Measurements from ENCODE around the gene SLC35D2. TPM values are rescaled to one million over a fixed set of nuclear protein-coding genes. Genes with fewer than 3 reads are reported as not detected.

The SLC35D2 gene
- 10 to 100 TPM; 16.7 to 27.7 (median 23.6) TPM for polyA plus RNA-seq (ENCODE audit: insufficient read length in 10 of 10)
- long read RNA-seq, donor 1, partial matches to known transcripts = 0 of 3 reads
- long read RNA-seq, donor 1, other reads (novel, unspliced or antisense) = 0 of 3 reads
- long read RNA-seq, donor 2, partial matches to known transcripts = 11 of 14 reads
- long read RNA-seq, donor 2, other reads (novel, unspliced or antisense) = 0 of 14 reads
- long read RNA-seq, donor 3 = 0 reads
- long read RNA-seq, donor 4, partial matches to known transcripts = 14 of 15 reads
- long read RNA-seq, donor 4, other reads (novel, unspliced or antisense) = 0 of 15 reads
- long read RNA-seq, donor 5, partial matches to known transcripts = 0 of 4 reads
- long read RNA-seq, donor 5, other reads (novel, unspliced or antisense) = 0 of 4 reads
- long read RNA-seq, donor 6, transcript SLC35D2-201 (12 exons, 1,626 nt) = major isoform, 6 of 28 reads
- long read RNA-seq, donor 6, partial matches to known transcripts = 22 of 28 reads
- long read RNA-seq, donor 6, other reads (novel, unspliced or antisense) = 0 of 28 reads
- long read RNA-seq, donor 7 = 0 reads
- long read RNA-seq, donor 8, partial matches to known transcripts = 0 of 4 reads
- long read RNA-seq, donor 8, other reads (novel, unspliced or antisense) = 0 of 4 reads
- long read RNA-seq, donor 9 = 0 reads

DNA sequence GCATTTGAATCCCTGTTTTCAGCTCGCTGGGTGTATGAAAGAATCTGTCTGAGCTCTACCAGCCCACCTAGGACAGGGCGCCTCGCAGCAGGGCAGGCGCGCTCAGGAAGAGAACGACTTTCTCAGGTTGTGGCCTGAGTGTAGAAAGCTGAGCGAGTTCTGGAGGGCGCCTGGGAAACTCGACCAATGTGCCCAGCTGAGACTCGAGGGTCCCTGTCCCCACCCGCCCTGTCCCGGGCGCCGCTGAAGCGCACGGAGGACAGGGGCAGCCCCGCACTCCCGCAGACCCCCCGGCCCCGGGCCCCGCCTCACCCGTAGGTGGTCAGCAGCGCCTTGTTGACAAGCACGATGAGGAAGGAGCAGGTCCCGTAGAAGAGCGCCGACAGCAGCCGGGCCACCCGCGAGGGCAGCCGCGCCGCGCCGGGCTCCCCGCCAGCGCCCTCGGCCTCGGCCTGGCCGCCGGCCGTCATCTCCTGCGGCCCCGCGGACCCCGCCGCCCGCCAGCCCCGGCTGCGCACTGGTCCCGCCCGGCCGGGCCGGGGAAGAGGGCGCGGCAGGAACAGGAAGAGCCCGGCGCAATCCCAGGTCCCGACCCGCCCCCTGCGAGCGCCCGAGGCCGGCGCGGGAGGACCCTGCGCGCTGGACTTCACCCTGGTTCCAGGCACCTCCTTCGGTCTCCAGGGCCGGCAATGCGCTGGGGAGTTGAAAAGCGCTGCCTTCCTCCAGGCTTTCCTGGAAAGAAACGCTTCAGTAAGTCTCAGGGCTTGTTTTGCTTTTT is at the start of gene SLC35D2:
SLC35D2 (minus strand) TSS at position 547 of the 778 bp plus-strand sequence; CDS start at position 470, 77 bp downstream.
- peak; percentile 32 to 79 (median 58) for DNase-seq

DNA sequence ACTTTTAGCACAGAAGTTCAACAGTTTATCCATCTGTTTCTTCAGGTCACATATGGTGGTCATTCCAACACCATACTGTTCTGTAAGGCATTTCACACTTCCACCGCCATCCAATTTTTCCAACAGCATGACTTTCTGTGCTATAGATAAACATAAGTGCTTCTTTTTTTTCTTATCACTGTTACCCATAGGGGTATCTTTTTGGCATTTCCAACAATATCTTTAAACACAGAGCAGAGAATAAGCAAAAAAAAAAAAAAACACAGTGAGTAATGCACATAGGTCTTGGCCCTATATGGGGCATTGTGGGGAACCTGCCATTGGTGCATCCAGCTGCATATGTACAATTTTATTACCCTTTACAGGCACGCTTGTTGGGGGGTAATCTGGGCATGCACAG is 46.9 kb upstream of the SLC35D2 start:
- no peak for DNase-seq

DNA sequence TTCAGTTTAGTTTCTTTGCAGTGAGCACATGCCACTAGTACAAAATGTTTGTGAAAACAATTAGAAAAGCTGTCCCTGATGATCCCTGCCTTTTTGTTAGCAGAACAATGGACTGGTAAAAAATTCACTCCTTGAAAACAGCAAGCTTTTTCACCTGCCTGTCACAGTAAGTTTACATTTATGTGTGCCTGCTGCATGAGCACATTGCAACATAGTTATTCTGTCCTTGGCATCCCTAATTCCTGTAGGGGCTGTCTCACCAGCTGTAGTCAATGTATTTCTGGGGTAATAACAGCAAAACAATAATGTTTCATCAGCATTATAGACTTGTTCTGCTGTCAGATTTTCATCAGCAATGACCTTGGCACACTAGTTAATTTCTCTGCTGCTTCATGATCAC is 46.2 kb upstream of the SLC35D2 start:
- DNase-seq = no peak

DNA sequence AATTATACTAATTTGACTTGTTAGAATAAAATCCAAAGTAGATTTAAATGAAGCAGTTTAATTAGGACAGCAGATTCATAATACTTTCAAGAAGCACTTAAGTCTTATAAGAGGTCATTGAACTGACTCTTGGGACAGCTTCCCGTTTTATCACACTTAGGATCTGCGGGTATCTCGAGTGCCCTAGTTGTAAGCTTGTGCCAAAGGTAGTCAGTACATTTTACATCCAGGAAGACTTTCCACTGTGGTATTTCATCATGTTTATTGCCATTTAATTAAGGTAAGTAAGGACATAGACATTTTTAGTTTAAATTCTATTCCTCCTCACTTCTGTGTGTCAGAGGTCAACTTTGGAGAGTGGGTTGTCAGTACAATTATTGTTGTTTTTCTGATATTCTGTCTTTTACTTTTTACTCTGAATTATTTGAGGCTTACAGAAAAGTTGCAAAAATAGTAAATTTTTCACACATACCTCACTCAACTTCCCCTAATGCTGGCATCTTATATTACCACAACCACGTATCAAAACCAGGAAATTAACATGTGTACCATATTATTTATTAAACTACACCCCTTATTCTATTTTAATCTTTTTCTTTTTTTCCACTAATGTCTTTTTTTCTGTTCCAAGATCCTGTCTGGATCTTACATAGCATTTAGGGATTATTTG is 42.1 kb upstream of the SLC35D2 start:
- no peak for DNase-seq

DNA sequence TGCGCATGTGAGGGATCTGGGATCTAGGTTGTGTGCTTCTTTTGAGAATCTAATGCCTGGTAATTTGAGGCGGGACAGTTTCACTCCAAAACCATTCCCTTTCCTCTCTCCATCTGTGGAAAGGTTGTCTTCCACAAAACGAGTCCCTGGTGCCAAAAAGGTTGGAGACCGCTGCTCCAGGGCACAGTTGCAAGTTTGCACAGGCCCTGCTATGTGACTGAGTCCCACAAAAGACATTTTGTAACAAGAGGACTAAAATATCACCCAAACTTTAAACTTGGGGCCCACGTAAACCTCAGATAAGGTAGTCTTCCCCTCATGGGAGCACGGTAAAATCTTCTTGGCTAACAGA is 40.5 kb upstream of the SLC35D2 start:
- DNase-seq = no peak

DNA sequence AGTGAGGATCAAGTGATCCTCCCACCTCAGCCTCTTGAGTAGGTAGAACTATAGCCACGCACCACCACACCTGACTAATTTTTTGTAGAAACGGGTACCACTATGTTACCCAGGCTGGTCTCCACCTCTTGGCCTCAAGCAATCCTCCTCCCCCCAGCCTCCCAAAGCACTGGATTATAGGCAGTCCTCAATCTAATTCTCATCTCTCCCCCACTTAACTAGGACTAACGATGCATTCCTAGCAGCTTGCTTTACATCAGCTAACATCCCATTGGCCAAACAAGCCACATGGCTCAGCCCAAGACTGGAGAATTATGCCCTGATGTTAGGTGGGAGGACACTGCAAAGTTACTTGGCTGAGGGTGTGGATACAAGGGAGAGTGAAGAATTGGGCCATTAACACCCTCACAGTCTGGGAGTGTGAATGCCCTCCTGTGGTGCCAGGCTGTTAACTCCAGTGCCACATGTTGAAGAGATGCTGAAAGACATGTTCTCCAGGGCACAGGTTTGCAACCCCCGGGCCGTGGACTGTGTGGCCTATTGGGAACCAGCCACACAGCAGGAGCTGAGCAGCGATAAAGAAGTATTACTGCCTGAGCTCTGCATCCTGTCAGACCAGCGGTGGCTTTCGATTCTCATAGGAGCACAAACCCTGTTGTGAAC is 39.9 kb upstream of the SLC35D2 start:
- no peak for DNase-seq

DNA sequence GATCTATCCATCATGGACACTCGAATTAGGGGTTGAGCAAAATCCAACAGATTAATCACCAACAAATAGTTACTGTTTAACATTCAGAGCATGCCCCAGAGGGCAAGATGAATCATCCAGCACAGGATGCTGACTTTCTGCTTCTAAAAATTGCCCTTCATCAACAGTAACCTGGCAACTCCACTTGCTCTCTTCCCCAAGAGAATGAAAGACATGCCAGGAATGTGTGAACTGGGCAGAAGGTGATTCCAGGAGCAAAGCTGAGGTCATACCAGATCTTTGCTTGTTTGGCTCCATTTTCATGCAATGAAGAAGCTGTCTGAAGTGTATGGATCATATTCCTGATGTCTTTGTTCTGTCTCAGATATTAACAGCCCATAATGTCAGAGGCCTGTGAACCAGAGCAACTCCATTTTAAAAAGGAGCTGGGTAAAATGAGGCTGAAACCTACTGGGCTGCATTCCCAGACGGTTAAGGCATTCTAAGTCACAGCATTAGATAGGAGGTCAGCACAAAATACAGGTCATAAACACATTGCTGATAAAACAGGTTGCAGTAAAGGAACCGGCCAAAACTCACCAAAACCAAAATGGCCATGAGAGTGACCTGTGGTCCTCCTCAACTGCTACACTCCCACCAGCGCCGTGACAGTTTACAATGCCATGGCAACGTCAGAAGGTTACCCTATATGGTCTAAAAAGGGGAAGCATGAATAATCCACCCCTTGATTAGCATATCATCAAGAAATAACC is 37.1 kb upstream of the SLC35D2 start:
- peak; percentile 31 to 89 (median 39) for DNase-seq

DNA sequence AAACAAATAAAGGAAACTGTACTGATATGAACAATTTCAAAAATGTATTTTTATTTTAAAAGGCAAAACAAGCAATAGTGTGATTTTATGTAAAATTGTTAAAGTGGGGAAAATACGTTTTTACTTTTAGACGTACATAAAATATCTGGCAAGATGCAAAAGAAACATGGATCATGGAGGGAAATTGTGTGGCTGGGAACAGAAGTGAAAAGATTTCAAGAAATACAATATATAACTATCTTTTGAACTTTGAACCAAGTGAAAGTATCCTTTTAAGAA is 36.1 kb upstream of the SLC35D2 start:
- no peak for DNase-seq

DNA sequence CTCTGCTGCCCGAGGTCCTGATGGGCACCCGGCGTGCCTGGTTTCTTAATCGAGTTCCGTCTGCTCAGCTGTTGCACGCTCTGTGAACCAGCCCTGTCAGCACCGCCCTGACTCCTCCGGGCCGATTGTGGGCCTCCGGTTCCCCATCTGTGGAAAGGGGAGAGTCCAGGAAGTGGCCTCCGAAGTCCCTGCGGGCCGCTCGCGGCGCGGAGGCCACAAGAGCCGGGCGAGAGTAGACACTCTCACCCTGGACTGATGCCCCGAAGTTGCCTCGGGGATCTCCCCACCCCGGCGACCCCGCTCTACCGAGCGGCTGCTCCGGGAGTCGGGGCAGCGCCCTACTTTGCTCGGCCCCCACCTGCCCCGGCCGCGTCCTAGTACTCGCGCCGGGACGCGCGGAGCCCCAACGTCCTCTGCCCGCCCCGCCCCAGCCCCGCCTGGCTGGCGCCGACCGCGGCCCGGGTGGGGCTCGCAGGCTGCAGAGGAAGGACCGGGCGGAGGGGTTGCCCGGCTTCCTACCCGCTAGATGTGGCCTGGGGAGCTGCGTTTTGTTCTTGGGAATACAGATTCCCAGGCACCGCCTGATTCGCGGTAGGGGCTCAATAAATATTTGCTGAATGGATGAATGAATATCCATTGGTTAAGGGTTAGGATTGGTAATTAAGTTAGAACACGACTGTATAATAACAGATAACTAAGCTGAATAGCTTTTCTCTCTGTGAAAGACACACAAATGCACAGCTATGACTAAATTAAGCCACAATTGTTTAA is 35.6 kb upstream of the SLC35D2 start:
- DNase-seq = peak; percentile 41 to 92 (median 65)

DNA sequence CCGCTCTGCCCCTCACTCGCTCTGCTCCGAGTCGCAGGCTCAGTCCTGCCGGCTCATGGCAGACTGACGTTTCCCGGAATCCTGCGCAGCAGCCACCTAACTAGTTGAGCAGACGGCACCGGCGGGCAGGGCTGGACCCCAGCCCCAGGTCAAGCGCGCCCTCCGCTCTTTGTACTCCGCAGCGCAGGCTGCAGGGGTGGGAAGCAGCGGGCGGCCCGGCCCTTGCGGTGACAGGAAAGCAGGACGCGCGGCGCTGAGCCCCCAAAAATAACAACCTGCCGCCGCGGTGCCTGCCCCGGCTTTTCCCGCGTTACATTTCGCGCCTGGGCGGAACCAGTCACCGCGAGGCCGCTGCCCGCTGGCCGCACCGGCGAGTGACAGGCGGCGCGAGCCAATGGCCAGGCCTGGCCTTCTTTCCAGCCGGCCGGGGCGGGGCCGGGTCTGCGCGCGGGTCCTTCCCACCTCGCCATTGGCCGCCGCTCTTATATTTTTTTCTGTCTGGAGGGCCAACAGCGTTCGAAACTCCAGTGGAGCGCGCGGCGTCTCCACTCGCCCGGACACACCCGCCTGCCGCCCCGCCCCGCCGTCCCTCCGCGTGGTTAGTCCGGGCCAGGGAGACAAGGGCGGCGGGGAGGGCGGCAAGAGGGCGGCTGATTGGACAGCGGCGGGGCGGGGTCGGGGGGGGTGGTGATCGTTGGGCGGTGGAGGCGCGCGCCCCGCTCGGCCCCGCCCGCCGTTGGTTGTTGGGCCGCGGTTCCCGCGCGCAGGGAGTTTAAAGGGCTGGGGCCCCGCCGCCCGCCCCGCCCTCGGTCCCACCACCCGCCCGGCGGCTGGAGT is 34.8 kb upstream of the SLC35D2 start, which contains the start of gene ZNF367:
ZNF367 (minus strand) TSS at position 288 of the 837 bp plus-strand sequence. CDS start 338 bp downstream, outside the sequence.
- DNase-seq = peak; percentile 97 to 99 (median 98)

DNA sequence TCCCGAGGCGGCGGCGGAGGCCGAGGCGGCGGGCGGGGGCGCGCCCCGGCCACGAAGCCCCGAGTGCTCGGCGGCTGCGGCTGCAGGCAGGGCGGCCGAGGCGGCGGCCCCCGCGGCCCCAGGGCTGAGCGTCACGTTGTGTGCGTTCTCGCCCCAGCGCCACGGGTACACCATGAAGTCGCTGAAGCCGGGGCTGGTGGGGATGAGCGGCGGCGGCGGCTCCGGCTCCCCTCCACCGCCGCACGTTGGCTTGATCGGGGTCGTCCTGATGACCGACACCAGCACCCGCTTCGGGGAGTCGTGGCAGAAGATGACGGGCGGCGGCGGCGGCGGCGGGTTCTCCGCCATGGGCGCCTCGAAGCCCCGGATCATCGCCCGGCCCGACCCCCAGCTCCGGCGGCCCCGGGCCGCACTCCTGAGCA is 34.2 kb upstream of the SLC35D2 start:
- no peak for DNase-seq

DNA sequence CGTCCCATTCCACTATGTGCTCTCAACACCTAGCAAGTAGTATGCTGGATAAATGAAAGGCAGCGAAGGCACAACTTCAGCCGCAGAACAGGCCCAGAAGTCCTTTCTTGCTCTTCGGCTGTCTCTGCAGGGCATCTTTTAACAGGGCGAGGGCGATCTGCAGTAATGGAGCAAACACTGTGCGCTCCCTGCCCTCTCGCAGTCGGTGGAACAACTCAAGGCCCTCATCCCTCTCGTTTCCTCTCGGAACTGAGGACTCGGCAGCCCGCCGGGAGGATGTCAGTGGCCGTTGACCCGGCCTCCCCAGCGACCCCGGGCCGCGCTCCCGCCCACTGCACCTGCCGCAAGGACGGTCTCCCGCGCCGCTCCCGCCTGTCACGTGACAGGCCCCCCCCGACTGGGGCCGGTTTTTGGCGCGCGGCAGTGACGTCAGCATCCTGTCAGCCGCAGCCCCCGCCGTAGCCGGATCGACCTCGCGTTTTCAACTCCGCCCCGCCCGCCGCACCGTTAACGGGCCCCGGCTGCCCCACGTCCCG is 33.6 kb upstream of the SLC35D2 start:
- peak; percentile 84 to 95 (median 90) for DNase-seq

DNA sequence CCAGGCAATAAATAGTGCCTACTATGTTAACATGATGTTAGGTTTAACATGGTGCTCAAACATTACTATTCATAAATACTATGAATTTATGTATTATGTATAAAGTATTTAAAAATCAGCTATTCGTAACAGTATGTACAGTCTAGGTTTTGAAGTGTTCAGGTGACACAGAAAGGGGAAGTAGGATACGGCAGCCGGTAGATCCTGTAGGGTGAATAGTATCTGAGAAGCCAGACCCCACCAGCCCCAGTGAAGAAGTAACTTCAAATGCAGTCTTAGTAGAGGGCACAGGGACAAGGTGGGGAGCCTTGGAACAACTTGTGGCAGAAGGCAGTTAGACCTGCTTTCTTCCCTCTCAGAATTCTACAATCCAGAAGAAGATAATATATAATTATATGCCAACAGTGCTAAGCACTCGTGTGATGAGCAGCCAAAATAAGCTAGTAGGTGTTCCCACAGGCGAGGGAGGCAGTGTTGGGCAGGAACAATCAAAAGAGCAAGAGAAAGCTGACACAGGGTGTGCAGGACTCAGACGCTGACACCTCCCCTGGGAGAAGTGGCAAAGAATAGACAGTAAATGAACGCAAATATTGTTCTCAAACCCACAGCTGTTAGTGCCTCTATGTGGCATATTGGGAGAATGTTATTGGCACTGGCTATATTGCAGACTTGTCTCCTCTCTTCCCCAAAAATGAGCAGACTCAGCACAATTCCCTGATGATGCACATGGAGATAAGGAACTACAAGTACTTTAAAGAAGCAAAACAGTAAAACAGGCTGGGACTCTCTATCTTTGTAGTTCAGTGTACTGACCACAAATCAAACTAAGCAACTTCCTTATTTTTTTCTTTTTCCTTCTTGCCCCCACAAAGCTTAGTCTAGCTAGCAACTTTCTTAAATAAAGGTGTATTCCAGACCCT is 30.1 kb upstream of the SLC35D2 start:
- DNase-seq = no peak

DNA sequence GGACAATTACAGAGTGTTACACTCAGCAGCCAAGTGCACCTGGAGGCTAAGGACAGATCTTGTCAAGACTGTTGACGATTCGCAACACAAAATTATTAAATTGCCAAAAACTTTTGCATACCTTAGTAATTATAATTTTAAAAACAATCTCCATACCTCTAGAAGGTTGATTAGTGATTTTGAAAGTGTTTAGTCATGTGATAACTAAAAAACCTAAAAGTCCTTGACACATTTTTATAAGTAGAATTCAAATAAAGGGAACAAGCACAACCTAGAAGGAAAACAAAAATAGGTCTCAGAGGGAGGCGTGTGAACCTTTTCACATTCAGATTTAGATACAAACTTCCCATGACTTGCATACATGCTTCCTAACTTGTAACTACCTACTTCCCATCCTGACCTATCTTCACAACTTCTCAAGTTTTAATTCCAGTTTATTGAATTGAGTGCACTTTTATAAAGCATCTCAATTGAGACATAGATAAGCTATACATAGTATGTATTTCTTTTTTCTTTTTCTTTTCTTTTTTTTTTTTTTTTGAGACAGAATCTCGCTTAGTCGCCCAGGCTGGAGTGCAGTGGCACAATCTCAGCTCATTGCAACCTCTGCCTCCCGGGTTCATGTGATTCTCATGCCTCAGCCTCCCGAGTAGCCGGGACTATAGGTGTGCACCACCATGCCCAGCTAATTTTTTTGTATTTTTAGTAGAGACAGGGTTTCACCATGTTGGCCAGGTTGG is 28.8 kb upstream of the SLC35D2 start:
- no peak for DNase-seq

DNA sequence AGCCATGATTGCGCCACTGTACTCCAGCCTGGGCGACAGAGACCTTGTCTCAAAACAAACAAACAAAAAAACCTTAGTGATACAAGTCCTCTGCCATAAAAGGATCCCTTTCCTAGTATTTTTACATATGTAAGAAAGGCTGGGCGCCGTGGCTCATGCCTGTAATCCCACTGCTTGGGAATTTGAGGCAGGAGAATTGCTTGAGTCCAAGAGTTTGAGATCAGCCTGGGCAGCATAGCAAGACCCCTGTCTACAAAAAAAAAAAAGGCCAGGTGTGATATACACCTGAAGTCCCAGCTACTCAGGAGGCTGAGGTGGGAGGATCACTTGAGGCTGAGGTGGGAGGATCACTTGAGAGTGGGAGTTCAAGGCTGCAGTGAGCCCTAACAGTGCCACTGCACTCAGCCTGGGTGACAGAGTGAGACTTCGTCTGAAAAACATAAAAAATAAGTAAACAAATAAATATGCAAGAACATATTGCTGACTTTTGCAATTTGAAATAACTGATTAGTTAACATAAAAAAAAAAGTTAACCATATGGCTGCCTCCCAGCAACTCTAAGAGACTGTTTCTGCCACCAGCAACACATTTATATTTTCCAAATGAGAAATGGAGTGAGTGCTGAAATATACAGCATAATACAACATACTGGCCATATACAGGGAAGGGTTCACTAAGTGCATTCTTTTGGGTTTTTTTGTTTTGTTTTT is 27.8 kb upstream of the SLC35D2 start:
- DNase-seq = no peak

All from muscle of back (tissue), 13 donors.